Measurements from ENCODE around the gene FAM83G.
A peak's percentile ranks its signal among the peaks of the same experiment; 100 is the strongest.

The FAM83G gene

DNA sequence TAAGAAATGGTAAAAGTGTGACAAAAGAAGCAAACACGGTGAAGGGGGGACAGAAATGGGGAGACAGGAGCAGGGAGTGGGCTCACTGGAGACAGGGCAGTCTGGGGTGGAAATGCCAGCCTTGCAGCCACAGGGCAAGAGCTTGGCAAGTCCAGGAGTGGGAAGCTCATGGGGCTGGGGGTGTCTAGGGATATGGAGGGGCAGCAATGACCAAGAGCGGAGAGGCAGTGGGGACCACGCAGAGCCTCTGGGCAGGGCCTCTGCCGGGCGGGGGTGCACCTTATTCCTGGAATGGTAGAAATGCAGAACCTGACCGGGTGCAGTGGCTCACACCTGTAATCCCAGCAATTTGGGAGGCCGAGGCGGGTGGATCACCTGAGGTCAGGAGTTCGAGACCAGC is 40.0 kb downstream of the FAM83G start:
- no peaks in the 10 kb centered on the region for H3K36me3 ChIP-seq (ENCODE audit: insufficient read depth, low read length)
- H2AFZ ChIP-seq (ENCODE audit: low read length), result no peak overlapping the region
- H4K20me1 ChIP-seq (ENCODE audit: insufficient read depth, low read length, poor library complexity, severe bottlenecking), result no peaks in the 10 kb centered on the region
- H3K9me2 ChIP-seq (replicated peaks; ENCODE audit: low read depth, low read length), result no peaks in the 10 kb centered on the region
- TF ChIP-seq EZH2phosphoT487 (IDR thresholded peaks at IDR 0.05; ENCODE audit: borderline replicate concordance), result no peak
- TF ChIP-seq, protein P1, sequence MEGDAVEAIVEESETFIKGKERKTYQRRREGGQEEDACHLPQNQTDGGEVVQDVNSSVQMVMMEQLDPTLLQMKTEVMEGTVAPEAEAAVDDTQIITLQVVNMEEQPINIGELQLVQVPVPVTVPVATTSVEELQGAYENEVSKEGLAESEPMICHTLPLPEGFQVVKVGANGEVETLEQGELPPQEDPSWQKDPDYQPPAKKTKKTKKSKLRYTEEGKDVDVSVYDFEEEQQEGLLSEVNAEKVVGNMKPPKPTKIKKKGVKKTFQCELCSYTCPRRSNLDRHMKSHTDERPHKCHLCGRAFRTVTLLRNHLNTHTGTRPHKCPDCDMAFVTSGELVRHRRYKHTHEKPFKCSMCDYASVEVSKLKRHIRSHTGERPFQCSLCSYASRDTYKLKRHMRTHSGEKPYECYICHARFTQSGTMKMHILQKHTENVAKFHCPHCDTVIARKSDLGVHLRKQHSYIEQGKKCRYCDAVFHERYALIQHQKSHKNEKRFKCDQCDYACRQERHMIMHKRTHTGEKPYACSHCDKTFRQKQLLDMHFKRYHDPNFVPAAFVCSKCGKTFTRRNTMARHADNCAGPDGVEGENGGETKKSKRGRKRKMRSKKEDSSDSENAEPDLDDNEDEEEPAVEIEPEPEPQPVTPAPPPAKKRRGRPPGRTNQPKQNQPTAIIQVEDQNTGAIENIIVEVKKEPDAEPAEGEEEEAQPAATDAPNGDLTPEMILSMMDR (conservative IDR thresholded peaks at IDR 0.05; ENCODE audit: low read length), result no peak
- no peaks in the 10 kb centered on the region for H3K27me3 ChIP-seq (ENCODE audit: insufficient read depth, low read length, poor library complexity, severe bottlenecking)
- H3K9ac ChIP-seq (ENCODE audit: low read depth, low read length, poor library complexity, severe bottlenecking), result no peak overlapping the region
- no peak overlapping the region for H3K4me2 ChIP-seq (ENCODE audit: low read depth, low read length, poor library complexity, severe bottlenecking)
- H3F3A ChIP-seq (ENCODE audit: low read depth), result no peaks in the 10 kb centered on the region
- H3K4me3 ChIP-seq (ENCODE audit: low read length, poor library complexity, severe bottlenecking), result no peak overlapping the region
- no peaks in the 10 kb centered on the region for H3K79me2 ChIP-seq (ENCODE audit: insufficient read depth, low read length)
- peaks cover 60% of the 10 kb centered on the region for H3K4me1 ChIP-seq (ENCODE audit: insufficient read depth, low read length, poor library complexity, severe bottlenecking)
- no peaks in the 10 kb centered on the region for H3K9me3 ChIP-seq (ENCODE audit: insufficient read depth, low read depth, low read length)

DNA sequence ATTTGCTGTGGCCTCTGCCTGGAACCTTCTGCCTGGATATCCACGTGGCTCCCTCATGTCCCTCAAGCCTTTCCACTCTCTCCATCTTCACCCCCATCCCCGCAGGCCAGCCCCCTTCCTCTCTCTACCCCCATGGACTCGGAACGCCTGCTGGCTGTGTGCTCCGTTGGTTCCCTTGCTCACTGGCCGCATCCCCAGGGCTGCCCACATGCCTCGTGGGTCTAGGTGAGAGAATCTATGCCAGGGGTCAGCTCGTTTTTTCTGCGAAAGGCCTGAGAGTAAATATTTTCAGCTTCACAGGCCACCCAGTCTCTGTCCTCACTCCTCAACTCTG is 40.6 kb downstream of the FAM83G start:
- no peak overlapping the region for H3K9ac ChIP-seq (ENCODE audit: low read depth, low read length, poor library complexity, severe bottlenecking)
- H3K36me3 ChIP-seq (ENCODE audit: insufficient read depth, low read length), result no peaks in the 10 kb centered on the region
- no peak overlapping the region for H2AFZ ChIP-seq (ENCODE audit: low read length)

DNA sequence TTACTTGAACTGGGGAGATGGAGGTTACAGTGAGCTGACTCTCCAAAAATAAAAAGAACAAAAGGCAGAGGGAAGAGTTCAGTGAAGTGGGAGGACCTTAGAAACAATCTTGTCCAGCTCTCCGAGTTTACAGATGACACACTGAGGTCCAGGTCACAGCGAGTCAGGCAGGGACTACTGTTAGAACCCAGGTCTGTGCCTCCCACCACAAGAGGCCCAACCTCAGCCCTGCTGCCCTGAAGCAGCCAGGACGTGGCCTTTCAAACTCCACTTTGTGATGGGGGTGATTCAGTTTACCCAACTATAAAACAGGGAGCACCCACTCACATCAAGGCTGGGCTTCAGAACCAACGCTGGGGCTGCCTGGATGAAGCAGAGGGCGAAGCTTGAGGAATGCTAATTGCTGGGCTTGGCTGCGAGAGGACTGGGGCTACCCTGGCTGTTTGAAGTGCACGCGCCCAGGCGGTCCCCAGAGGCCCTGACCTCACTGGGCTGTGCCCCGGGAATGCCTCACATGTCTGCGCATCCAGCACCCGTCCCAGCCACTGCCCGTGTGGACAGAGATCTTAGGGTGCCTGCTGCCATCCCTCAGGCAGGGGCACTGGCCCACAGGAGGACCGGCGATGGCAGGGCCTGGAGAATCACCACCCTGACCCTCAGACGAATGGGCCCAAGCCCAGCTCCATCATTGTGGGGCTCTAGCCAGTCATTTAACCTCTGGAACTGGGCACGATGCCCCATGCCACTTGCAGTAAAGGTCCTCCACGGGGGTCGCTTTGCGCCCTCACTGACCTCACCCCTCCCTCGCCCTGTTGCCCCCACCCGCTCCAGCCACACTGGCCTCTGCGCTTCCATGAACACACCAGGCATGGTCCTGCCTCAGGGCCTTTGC is 41.2 kb downstream of the FAM83G start:
- Histone ChIP-seq H3K9ac (ENCODE audit: low read depth, low read length, poor library complexity, severe bottlenecking) (peak overlapping the region; percentile 34), H3K4me3 (ENCODE audit: low read length, poor library complexity, severe bottlenecking) (no peak overlapping the region), H4K20me1 (ENCODE audit: insufficient read depth, low read length, poor library complexity, severe bottlenecking) (no peaks in the 10 kb centered on the region), H3K27me3 (ENCODE audit: insufficient read depth, low read length, poor library complexity, severe bottlenecking) (no peaks in the 10 kb centered on the region), H2AFZ (ENCODE audit: low read length) (no peak overlapping the region), H3K79me2 (ENCODE audit: insufficient read depth, low read length) (no peaks in the 10 kb centered on the region), H3F3A (ENCODE audit: low read depth) (no peaks in the 10 kb centered on the region), H3K9me2 (replicated peaks; ENCODE audit: low read depth, low read length) (no peaks in the 10 kb centered on the region), H3K36me3 (ENCODE audit: insufficient read depth, low read length) (no peaks in the 10 kb centered on the region), H3K4me2 (ENCODE audit: low read depth, low read length, poor library complexity, severe bottlenecking) (no peak overlapping the region), H3K9me3 (ENCODE audit: insufficient read depth, low read depth, low read length) (no peaks in the 10 kb centered on the region), H3K4me1 (ENCODE audit: insufficient read depth, low read length, poor library complexity, severe bottlenecking) (peaks cover 48% of the 10 kb centered on the region)
- no peak for TF ChIP-seq EZH2phosphoT487 (IDR thresholded peaks at IDR 0.05; ENCODE audit: borderline replicate concordance)
- TF ChIP-seq, protein P1 (conservative IDR thresholded peaks at IDR 0.05; ENCODE audit: low read length), result no peak

More for the DNA sequence above, 40.6 kb downstream of the FAM83G start:
- H3K9me3 ChIP-seq (ENCODE audit: insufficient read depth, low read depth, low read length), result no peaks in the 10 kb centered on the region
- H3K4me1 ChIP-seq (ENCODE audit: insufficient read depth, low read length, poor library complexity, severe bottlenecking), result peaks cover 54% of the 10 kb centered on the region
- no peaks in the 10 kb centered on the region for H3K27me3 ChIP-seq (ENCODE audit: insufficient read depth, low read length, poor library complexity, severe bottlenecking)
- no peak overlapping the region for H3K4me3 ChIP-seq (ENCODE audit: low read length, poor library complexity, severe bottlenecking)
- H3K79me2 ChIP-seq (ENCODE audit: insufficient read depth, low read length), result no peaks in the 10 kb centered on the region
- H3F3A ChIP-seq (ENCODE audit: low read depth), result no peaks in the 10 kb centered on the region
- TF ChIP-seq, protein P1 (conservative IDR thresholded peaks at IDR 0.05; ENCODE audit: low read length), result no peak
- no peak for TF ChIP-seq EZH2phosphoT487 (IDR thresholded peaks at IDR 0.05; ENCODE audit: borderline replicate concordance)
- H4K20me1 ChIP-seq (ENCODE audit: insufficient read depth, low read length, poor library complexity, severe bottlenecking), result no peaks in the 10 kb centered on the region
- no peak overlapping the region for H3K4me2 ChIP-seq (ENCODE audit: low read depth, low read length, poor library complexity, severe bottlenecking)
- H3K9me2 ChIP-seq (replicated peaks; ENCODE audit: low read depth, low read length), result no peaks in the 10 kb centered on the region

All from Loucy (cell line).